ENCODE measurements around the gene FXYD6.
A peak's percentile ranks its signal among the peaks of the same experiment; 100 is the strongest.

The FXYD6 gene

DNA sequence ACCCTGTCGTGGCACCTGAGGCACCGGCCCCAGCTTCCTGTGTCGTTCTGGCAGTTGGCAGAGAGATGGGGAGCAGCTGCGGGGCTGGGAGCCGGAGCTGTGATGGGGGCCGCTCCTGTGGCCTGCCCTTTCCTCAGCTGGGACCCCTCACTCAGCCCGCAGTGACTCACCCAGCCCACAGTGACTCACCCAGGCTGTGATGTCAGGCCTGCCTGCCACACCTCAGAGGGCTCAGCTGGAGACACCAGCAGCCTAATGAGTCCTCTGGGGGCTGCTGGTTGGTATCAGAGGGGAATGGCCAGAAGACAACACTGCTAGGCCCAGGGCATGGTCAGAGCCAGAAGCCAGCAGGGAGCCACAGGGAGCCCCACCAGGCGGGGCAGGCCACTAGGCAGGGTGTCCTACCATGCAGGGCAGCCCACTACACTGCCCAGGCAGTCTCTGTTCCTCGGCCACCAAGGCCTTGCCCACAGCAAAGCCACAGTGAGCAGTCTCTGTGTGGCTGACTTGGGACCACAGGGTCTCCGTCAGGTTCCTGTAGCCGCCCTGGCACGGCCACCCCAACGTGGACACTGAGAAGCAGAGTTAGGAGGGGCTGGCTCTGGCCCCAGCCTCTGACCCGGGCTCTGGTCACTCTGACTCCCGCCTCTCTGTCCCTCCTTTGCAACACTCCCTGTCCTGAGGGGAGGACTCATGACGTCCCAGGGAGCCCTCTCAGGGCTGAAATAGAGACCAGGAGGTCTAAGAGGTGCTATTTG lies 47.7 kb downstream of the FXYD6 start:
- DNase-seq (ENCODE audit: low read depth) = no peak

DNA sequence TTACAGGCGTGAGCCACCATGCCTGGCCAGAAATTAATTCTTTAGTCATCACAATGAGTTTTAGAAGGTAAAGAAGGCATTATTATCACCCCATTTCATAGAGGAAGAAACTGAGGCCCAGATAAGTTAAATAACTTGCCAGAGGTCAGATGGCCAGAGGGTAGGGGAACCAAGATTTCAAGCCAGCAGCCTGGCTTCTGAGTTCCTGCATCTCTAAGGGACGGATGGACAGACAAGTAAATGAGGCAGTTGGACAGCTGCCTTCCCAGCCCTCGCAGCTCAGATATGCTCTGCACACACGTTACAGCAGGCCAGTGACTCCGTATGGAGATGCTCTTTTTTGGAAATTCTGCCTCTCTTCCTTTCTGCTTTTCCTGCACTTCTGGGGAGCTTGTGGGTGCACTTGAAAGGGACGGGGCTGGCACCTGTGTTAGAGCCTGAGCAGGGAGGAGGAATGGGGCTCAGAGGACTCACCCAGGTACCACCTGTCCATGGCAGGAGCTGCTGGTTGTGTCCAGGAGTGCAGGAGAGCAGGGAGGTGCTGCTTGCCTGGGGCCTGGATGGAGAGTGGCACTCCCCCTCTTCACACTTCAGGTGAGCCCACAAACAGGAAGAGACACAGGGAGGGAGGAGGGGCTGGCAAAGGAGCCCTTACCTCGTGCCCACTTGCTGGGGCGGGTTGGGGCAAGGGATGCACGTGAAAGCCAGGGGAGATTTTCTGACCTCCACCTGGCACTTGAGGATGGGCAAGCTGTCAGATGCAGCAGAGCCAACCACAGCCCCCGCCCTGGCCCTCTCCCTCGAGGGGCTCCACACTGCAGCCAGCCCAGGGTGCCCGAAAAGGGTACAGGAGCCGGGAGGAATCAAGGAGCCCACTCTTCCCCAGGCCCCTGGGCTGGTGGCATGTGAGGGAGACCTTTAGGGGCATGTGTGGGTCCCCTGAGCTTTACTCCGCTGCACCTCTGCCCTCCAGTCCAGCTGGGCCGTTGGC lies 48.6 kb downstream of the FXYD6 start:
- DNase-seq (ENCODE audit: low read depth) = no peak

DNA sequence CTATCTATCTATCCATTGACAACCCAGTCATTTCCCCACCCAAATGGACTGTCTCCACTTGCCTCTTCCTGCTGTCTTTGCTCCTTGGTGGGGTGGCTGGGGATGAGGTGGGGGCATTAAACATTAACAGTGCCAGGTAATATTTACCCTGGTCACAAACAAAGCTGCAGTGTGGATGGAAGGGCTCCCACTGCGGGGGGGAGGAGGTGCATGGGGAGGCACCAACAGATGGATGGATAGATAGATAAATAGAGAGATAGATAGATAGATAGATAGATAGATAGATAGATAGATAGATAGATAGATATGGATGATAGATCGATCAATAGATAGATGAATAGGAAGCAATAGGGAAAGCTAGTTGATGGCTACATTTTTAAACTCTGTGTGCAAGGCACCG lies 49.6 kb downstream of the FXYD6 start:
- no peak for DNase-seq (ENCODE audit: low read depth)

GRCh38 chr11:117826190-117826570 lies 50.3 kb downstream of the FXYD6 start:
- no peak for DNase-seq (ENCODE audit: low read depth)

DNA sequence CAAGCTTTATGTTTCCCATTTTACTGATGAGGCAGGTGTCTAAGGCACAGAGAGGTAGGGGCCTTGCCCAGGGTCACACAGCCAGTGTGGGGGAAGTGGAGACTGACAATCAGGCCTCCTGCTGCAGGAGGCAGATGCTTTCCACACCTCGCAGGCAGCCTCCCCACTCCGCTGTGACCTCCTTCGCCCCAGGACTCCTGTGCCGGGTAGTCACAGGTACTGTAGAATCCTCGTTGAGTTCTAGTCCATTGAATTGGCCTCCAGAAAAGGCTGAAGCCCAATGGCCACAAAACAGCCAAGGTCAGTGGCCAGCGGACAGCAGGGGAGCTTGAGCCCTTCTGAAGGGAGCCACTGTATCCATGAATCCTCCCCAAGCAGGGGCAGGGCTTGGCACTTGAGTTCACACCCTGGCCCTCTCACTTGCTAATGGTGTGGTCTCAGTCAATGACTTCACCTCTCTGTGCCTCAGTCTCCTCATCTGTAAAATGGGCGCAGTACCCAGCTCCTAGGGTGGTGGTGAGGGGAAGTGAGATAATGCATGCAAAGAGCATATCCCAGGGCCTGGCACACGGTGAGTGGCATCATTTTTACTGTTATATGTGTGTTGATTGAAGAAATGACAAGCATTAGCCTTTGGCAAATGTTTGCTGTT lies 50.8 kb downstream of the FXYD6 start:
- no peak for DNase-seq (ENCODE audit: low read depth)

DNA sequence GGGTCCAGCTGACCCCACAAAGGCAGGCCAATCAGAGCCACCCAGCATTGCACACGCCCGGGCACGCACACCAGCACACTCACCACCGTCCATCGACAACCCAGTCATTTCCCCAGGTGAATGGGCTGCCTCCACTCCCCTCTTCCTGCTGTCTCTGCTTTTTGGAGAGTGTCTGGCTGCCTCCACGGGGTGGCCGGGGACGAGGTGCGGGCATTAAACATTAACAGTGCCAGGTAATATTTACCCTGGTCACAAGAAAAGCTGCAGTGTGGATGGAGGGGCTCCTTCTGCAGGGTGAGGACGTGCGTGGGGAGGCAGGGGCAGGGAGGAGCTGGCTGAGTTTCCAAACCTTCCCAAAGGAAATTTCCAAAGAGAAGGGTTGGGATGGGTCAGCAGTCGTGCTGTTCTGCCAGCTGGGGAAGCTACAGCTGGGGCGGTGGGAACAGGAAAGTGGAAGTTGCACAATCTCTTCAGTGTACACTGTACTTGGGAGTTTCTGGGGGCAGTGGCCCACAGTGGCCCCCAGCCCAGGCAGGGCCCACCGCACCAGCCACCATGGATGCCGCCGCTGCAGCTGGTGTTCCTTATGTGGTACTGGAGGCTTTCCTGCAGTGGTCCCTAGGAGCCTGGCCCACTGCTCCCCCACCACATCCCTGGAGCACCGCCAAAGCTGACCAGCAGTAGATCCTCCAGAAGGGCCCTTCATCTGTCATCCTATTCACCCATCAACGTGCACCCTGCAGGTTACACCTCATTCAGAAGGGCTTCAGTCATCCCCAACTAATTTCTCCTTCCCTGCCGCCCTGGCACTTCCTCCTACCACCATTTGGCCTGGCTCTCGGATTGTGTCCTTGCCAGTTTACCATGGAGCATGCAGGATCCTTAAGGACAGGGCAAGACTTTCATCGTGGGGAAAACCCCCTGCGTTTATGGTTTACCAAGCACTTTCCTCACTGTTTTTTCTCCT lies 51.6 kb downstream of the FXYD6 start, which contains the start of gene FXYD2:
Gene FXYD2 (minus strand): TSS at position 174 of the 967 bp plus-strand sequence. CDS start 66 bp downstream, at position 108.
- no peak for DNase-seq (ENCODE audit: low read depth)

- DNase-seq (ENCODE audit: low read depth) = no peak
Measured at GRCh38 chr11:117823946-117824420, 52.5 kb downstream of the FXYD6 start.

DNA sequence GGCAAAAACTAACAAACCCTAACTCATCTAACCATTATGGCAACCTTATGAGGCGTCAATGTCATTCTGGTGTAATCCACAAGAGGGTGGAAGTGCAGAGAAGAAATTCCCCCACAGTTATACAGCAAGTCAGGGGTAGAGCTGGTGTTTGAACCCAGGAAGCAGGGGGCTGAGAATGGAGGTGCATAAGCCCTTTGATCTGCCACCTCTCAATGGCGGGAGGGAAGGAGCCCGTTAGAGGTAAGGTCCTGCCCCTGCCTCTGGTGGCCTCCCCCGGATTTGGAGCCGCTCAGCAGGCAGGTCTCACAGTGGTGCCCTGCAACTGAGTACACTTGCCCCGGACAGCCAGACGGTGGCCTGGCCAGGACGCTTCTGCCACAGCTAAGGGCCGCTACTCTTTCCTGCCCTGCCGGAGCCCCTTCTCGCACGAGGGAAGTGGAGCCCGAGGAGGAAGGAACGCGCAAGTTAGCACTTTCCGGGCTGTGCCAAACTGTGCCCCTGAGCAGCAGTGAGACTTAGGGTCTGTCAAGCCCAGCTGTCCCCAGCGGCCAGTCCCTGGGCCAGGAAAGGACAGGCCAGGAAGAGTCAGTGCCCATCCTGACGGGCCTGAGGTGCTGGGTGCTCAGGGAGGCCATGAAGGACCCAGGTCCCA lies 53.0 kb downstream of the FXYD6 start:
- no peak for DNase-seq (ENCODE audit: low read depth)

DNA sequence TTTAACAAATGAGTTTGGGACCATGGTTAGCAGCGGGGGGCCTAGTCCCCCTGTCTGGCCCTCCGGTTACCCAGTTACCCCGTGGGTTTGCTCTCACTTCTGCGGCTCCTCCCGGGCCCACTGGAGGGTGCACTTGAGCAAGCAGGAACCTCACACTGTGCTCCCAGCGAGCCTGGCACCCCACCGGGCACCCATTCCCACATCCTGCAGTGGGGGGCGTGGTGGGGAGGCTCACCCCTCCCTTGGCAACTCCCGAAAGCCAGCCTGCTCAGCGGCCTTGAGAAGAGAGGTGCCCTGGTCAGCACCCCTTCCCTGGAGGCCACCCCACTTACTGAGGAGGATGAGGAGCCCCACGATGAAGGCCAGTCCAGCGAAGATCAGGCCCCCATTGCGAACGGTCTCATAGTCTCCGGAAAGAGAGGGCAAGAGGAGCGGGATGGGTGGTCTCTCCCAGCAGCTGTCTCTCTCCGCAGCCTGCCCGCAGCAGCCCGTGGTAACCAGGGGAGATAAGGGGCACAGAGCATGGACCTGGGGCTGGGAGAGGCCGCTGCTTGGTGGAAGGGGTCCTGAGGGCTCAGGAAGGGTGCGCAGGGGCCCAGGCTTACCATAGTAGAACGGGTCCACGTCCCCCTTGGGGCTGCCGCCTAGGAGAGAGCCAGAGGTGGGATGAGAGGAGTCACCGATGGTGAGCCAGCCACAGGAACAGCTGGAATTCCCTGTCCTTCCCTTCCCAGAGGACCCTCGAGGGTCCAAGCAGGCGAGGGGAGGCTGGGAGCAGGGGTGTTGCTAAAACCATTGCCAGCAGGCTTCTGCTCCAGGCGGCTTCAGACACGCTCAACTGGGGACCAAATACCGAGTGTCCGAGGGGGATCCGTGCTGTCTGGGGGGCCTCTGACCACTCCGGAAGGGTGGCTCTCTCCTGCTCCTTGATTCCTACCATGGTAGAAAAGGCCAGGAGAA lies 54.1 kb downstream of the FXYD6 start:
- no peak for DNase-seq (ENCODE audit: low read depth)

DNA sequence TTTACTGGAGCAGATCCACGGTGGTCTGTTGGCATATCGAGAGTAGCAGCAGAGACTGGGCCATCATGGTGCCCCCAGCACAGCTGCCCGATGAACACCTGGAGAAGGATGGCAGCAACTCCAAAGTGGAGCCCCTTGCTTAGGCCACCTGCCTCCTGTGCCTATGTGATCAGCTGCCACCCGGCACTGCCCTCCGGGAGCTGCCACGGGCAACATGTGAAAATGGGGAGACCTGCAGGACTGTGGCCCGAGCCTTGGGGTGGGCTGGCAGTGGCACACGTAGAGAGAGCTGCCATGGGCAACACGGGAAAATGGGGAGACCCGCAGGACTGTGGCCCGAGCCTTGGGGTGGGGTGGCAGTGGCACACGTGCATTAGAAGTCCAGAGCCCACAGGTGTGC lies 55.0 kb downstream of the FXYD6 start:
- no peak for DNase-seq (ENCODE audit: low read depth)

DNA sequence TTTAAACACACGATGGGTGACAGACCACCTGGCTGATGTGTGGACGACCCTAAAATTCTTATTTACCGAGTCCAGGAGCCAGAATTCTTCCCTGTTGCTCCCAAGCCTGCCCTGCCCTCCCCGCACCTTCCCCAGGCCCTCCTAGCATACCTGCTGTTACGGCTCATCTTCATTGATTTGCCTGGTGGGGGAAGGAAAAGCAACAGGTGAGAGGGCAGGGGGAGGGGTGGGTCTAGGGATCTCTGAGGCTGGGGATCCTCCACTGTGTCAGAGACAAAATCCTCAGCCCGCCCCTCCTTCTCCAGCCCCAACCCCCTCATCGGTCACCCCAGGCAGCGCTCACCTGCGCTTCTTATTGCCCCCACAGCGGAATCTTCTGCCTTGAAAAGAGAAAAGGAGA lies 55.9 kb downstream of the FXYD6 start:
- no peak for DNase-seq (ENCODE audit: low read depth)

DNA sequence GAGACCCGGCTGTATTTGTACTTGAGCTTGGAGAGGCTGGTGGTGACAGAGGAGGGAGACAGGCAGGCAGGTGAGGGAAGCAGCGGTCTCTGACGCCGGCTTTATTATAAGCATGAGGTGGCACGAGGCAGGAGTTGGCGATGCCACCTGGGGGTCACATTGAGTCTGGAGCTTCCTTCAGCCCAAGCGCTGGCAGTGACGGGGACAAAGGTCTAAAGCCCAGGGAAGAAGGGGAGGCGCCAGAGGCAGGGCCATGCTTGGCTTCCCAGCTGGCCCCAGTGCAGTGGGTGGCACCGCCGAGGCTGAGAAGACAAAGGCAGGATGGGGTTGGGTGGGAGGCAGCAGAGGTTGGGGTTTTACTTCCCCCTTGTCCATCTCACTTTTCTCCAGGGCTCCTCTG lies 56.4 kb downstream of the FXYD6 start:
- DNase-seq (ENCODE audit: low read depth) = no peak

- DNase-seq (ENCODE audit: low read depth) = peak; percentile 11
Measured at GRCh38 chr11:117819096-117820040, 57.1 kb downstream of the FXYD6 start.

GRCh38 chr11:117818041-117818873 lies 58.2 kb downstream of the FXYD6 start:
- DNase-seq (ENCODE audit: low read depth) = no peak

DNA sequence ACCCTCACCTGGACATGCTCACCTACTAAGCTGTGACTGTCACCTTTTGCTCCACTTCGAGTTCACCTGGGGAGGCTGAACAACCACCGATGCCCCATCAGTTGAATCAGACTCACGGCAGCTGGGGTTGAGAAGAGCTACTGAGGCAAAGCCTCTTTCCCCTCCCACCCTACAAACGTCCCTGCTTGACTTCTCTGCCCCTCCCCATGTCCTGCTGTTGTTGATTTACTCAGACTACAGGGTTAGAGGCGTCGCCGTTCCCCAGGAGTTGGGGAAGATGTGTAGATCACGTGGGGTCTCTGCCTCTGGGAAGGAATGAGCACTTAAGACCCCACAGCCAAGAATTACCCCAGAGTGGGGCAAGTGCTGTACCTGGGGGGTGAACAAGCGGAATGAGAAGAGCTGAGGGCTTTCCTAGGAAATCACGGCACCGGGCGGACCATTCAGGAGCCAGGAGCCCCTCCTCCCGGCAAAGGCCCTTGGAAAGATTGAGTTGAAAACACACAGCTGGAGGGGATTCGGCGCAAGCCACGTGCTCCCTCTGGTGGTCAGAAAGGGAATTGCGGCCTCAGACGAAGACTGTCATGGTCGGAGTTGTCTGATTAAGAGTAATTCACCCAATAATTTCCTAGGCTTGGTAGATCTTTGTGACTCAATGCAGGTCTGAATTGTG lies 59.0 kb downstream of the FXYD6 start:
- DNase-seq (ENCODE audit: low read depth) = peak; percentile 28

DNA sequence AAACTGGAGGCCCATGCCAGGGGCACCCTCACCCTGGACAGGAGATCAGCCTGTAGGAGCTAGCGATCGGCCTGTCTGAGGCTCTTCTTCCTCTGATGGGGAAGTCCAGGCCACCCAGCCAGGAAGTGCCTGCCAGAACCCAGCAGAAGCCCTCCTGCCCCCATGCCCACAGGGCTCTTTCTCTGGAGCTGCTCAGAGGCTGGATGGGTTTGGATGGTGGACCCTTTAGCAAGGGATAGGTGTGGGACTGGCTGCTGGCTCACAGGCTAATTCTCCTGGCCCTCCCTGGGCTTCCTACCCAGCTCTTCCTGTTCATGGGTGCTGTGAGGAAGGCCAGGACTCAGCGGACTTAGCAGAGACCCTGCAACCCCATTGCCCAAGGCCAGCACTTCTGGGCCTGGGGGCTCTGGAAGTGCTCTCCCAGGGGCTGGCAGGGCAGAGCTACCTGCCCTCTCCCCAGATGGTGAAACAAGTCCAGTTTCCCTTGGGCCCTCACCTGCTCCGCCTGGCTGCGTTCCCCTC lies 59.6 kb downstream of the FXYD6 start:
- DNase-seq (ENCODE audit: low read depth) = no peak
